BLaER1 (cell line): ENCODE measurements around the gene OSBPL10.

Source experiments
- H3K27ac ChIP-seq: shearing (Covaris generic); formaldehyde crosslinking; 2 replicates; pipeline ENCODE4 v1.8.1; 2022
- H3K27me3 ChIP-seq: shearing (Covaris generic); formaldehyde crosslinking; 2 replicates; pipeline ENCODE4 v1.8.1; 2022
- H3K36me3 ChIP-seq: shearing (Covaris generic); formaldehyde crosslinking; 2 replicates; pipeline ENCODE4 v1.8.1; 2022
- H3K4me1 ChIP-seq: shearing (Covaris generic); formaldehyde crosslinking; 2 replicates; pipeline ENCODE4 v1.8.1; 2022
- H3K4me2 ChIP-seq: shearing (Covaris generic); formaldehyde crosslinking; 2 replicates; pipeline ENCODE4 v1.8.1; 2022
- H3K4me3 ChIP-seq: shearing (Covaris generic); formaldehyde crosslinking; 2 replicates; pipeline ENCODE4 v1.8.1; 2022
- H3K9ac ChIP-seq: shearing (Covaris generic); formaldehyde crosslinking; 2 replicates; pipeline ENCODE4 v1.8.1; 2022
- H3K9me3 ChIP-seq: shearing (Covaris generic); formaldehyde crosslinking; 2 replicates; pipeline ENCODE4 v1.8.1; 2022
- H4K20me1 ChIP-seq: shearing (Covaris generic); formaldehyde crosslinking; 2 replicates; pipeline ENCODE4 v1.8.1; 2022
- Cebpa-rat ChIP-seq: shearing (Covaris generic); IDR thresholded peaks from 2 replicates; pipeline ENCODE4 v1.8.1; 2022

Gene OSBPL10

DNA sequence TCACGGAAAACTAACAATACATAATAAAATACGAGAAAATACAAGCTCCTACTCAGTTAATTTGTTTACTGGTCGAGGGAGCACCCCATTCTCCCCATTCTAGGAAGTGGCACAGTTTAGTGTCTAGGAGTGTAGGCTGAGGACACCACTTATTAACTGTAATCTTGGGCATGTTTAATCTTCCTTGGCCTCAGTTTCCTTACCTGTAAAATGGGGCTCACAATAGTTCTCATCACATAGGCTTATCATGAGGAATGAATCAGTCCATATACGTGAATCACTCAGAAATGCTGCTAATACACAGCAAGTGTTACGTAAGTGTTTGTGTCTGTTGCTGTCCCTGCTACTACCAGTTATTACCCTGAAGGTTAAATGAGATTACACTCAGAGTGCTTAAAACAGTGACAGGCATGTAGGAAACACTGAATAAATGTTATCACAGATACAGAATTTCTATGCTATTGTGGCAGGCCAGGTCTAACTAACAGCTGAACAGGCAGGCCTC is 210.2 kb downstream of the OSBPL10 start:
- no peaks in the 10 kb centered on the region for H3K9me3 ChIP-seq
- no peaks in the 10 kb centered on the region for H4K20me1 ChIP-seq
- H3K27ac ChIP-seq = no peak overlapping the region
- no peaks in the 10 kb centered on the region for H3K36me3 ChIP-seq
- no peak for TF ChIP-seq Cebpa-rat
- H3K4me3 ChIP-seq = no peak overlapping the region
- H3K4me2 ChIP-seq = no peak overlapping the region
- no peaks in the 10 kb centered on the region for H3K27me3 ChIP-seq
- no peaks in the 10 kb centered on the region for H3K4me1 ChIP-seq
- H3K9ac ChIP-seq = no peak overlapping the region

- TF ChIP-seq Cebpa-rat = no peak
- Histone ChIP-seq H3K9ac (no peak overlapping the region), H3K9me3 (no peaks in the 10 kb centered on the region), H3K4me1 (no peaks in the 10 kb centered on the region), H4K20me1 (no peaks in the 10 kb centered on the region), H3K4me2 (no peak overlapping the region), H3K27me3 (no peaks in the 10 kb centered on the region), H3K27ac (no peak overlapping the region), H3K36me3 (no peaks in the 10 kb centered on the region), H3K4me3 (no peak overlapping the region)
Observed at GRCh38 chr3:31768479-31769125, 212.5 kb downstream of the OSBPL10 start.

DNA sequence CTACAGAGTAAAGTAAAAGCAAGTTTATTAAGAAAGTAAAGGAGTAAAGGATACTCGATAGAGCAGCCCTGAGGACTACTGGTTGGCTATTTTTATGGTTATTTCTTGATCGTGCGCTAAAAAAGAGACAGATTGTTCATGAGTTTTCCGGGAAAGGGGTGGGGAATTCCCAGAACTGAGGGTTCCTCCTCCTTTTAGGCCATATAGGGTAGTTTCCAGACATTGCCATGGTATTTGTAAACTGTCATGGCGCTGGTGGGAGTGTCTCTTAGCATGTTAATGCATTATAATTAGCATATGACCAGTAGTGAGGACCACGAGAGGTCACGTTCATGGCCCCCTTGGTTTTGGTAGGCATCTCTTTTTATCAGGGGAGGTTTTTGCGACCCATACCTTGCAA is 213.1 kb downstream of the OSBPL10 start:
- no peak for TF ChIP-seq Cebpa-rat
- H4K20me1 ChIP-seq = no peaks in the 10 kb centered on the region

GRCh38 chr3:31766669-31767068 is 214.4 kb downstream of the OSBPL10 start:
- Histone ChIP-seq H3K4me3 (no peak overlapping the region), H3K36me3 (no peaks in the 10 kb centered on the region), H3K9me3 (no peaks in the 10 kb centered on the region), H4K20me1 (no peaks in the 10 kb centered on the region), H3K9ac (no peak overlapping the region), H3K27ac (no peak overlapping the region), H3K4me1 (no peaks in the 10 kb centered on the region), H3K4me2 (no peak overlapping the region), H3K27me3 (no peaks in the 10 kb centered on the region)
- no peak for TF ChIP-seq Cebpa-rat

More for the DNA sequence above, 213.1 kb downstream of the OSBPL10 start:
- no peak overlapping the region for H3K4me2 ChIP-seq
- H3K9ac ChIP-seq = no peak overlapping the region
- no peaks in the 10 kb centered on the region for H3K36me3 ChIP-seq
- H3K4me1 ChIP-seq = no peaks in the 10 kb centered on the region
- H3K4me3 ChIP-seq = no peak overlapping the region
- H3K27me3 ChIP-seq = no peaks in the 10 kb centered on the region
- no peaks in the 10 kb centered on the region for H3K9me3 ChIP-seq
- H3K27ac ChIP-seq = no peak overlapping the region

DNA sequence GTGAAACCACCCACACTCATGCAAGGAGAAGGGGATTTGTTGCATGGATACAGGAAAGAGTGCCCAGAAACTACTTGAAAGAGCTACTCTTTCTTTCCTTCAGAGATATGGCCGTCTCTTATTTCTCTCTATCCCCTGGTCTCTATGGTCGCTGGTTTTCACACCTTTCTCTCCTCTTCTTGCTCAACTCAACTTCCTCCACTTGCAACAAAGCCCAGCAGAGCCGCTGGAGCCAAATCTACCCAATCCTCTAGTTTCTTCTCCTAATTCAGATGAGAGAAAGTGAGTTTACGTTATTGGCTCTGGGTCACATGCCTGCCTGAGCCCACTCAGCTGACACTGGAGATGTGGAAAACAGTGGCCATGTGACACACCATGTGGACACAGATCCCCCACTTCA is 215.2 kb downstream of the OSBPL10 start:
- Histone ChIP-seq H3K27me3 (no peaks in the 10 kb centered on the region), H3K9ac (no peak overlapping the region), H3K4me1 (no peaks in the 10 kb centered on the region), H3K36me3 (no peaks in the 10 kb centered on the region), H3K27ac (no peak overlapping the region), H3K9me3 (no peaks in the 10 kb centered on the region), H4K20me1 (no peaks in the 10 kb centered on the region), H3K4me2 (no peak overlapping the region), H3K4me3 (no peak overlapping the region)
- TF ChIP-seq Cebpa-rat = no peak

- no peaks in the 10 kb centered on the region for H3K36me3 ChIP-seq
- no peak overlapping the region for H3K27ac ChIP-seq
- H3K4me2 ChIP-seq = no peak overlapping the region
- H3K4me3 ChIP-seq = no peak overlapping the region
- TF ChIP-seq Cebpa-rat = no peak
- H4K20me1 ChIP-seq = no peaks in the 10 kb centered on the region
- no peaks in the 10 kb centered on the region for H3K9me3 ChIP-seq
- no peak overlapping the region for H3K9ac ChIP-seq
- H3K27me3 ChIP-seq = no peaks in the 10 kb centered on the region
- H3K4me1 ChIP-seq = no peaks in the 10 kb centered on the region
Observed at GRCh38 chr3:31763731-31764130, 217.3 kb downstream of the OSBPL10 start.

- Histone ChIP-seq H3K27me3 (no peaks in the 10 kb centered on the region), H3K4me1 (no peaks in the 10 kb centered on the region), H4K20me1 (no peaks in the 10 kb centered on the region), H3K9me3 (no peaks in the 10 kb centered on the region), H3K4me2 (no peak overlapping the region), H3K27ac (no peak overlapping the region), H3K9ac (no peak overlapping the region), H3K4me3 (no peak overlapping the region), H3K36me3 (no peaks in the 10 kb centered on the region)
- no peak for TF ChIP-seq Cebpa-rat
Observed at GRCh38 chr3:31762888-31763351, 218.1 kb downstream of the OSBPL10 start.

- Histone ChIP-seq H4K20me1 (no peaks in the 10 kb centered on the region), H3K4me3 (no peak overlapping the region), H3K4me2 (no peak overlapping the region), H3K9ac (no peak overlapping the region), H3K4me1 (no peaks in the 10 kb centered on the region), H3K36me3 (no peaks in the 10 kb centered on the region), H3K27ac (no peak overlapping the region), H3K27me3 (no peaks in the 10 kb centered on the region), H3K9me3 (no peaks in the 10 kb centered on the region)
- no peak for TF ChIP-seq Cebpa-rat
Observed at GRCh38 chr3:31762097-31762764, 218.8 kb downstream of the OSBPL10 start.

GRCh38 chr3:31760654-31761053 is 220.4 kb downstream of the OSBPL10 start:
- Histone ChIP-seq H3K9me3 (no peaks in the 10 kb centered on the region), H3K4me3 (no peak overlapping the region), H4K20me1 (no peaks in the 10 kb centered on the region), H3K27ac (no peak overlapping the region), H3K9ac (no peak overlapping the region), H3K36me3 (no peaks in the 10 kb centered on the region), H3K27me3 (no peaks in the 10 kb centered on the region), H3K4me1 (no peaks in the 10 kb centered on the region), H3K4me2 (no peak overlapping the region)
- TF ChIP-seq Cebpa-rat = no peak

- Histone ChIP-seq H3K9ac (no peak overlapping the region), H3K9me3 (no peaks in the 10 kb centered on the region), H3K4me2 (no peak overlapping the region), H3K27ac (no peak overlapping the region), H3K36me3 (no peaks in the 10 kb centered on the region), H3K4me3 (no peak overlapping the region), H3K27me3 (no peaks in the 10 kb centered on the region), H4K20me1 (no peaks in the 10 kb centered on the region), H3K4me1 (no peaks in the 10 kb centered on the region)
- no peak for TF ChIP-seq Cebpa-rat
Observed at GRCh38 chr3:31758322-31758965, 222.6 kb downstream of the OSBPL10 start.
